IgD-negative memory B cell (primary cell): ENCODE measurements around the gene AOPEP. TPM values are rescaled to one million over a fixed set of nuclear protein-coding genes. Genes with fewer than 3 reads are reported as not detected.

Experiments used
- H3K27ac Mint-ChIP-seq, 3 donors: one replicate each; pipeline ENCODE4 v1.8.0; 2020 to 2022; ENCODE audit warnings: mild to moderate bottlenecking in 3 of 3, mixed read lengths in 3 of 3, moderate library complexity in 1 of 3
- H3K27me3 Mint-ChIP-seq: one replicate; pipeline ENCODE4 v1.8.0; 2021; ENCODE audit warnings: mixed read lengths
- H3K36me3 Mint-ChIP-seq: one replicate; pipeline ENCODE4 v1.8.0; 2020; ENCODE audit warnings: mild to moderate bottlenecking, mixed read lengths
- H3K4me1 Mint-ChIP-seq, 3 donors: one replicate each; pipeline ENCODE4 v1.8.0; 2020 to 2022; ENCODE audit warnings: mixed read lengths in 3 of 3, mild to moderate bottlenecking in 1 of 3
- H3K4me3 Mint-ChIP-seq, 4 donors: one replicate each; pipeline ENCODE4 v1.8.0; 2020 to 2022; ENCODE audit warnings: mild to moderate bottlenecking in 4 of 4, mixed read lengths in 4 of 4, moderate library complexity in 3 of 4
- H3K9me3 Mint-ChIP-seq, 3 donors: one replicate each; pipeline ENCODE4 v1.8.0; 2020 to 2021; ENCODE audit warnings: mixed read lengths in 3 of 3, mild to moderate bottlenecking in 1 of 3
- polyA plus RNA-seq: library from polyadenylated mRNA; unstranded; fragments of 300-500 nt; fragmentation: Illumina TruSeq; gene quantifications from one replicate; pipeline ENCODE4 v1.2.3, GENCODE V29; 2021

AOPEP gene
- polyA plus RNA-seq, 1 donor from 2014 or later = 4.5 TPM

DNA sequence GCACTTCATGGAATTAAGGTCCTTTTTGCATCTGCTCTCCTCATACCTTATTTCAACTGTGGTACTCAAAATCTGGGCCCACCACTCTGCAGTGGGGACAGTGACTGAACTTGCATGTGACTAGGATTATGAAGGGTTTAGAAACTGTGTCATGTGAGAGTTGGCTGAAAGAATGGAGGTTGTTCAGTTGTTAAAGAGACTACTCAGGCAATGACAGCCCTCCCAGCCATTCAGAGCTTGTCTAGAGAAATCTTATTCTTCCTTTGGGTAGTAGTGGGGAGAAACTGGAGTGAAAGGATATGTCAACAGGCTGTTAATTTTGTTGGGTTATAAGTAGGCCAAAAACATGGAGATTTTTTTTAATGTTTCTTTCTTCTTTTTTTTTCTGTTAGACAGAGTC lies 10.3 kb downstream of the AOPEP start:
- H3K27me3 Mint-ChIP-seq = no peaks in the 10 kb centered on the region
- H3K9me3 Mint-ChIP-seq = no peaks in the 10 kb centered on the region
- H3K27ac Mint-ChIP-seq = no peak overlapping the region
- H3K4me1 Mint-ChIP-seq = peaks cover 0 to 2% (median 0%) of the 10 kb centered on the region in 3 donors
- no peak overlapping the region for H3K4me3 Mint-ChIP-seq
- H3K36me3 Mint-ChIP-seq = peaks cover 6% of the 10 kb centered on the region

DNA sequence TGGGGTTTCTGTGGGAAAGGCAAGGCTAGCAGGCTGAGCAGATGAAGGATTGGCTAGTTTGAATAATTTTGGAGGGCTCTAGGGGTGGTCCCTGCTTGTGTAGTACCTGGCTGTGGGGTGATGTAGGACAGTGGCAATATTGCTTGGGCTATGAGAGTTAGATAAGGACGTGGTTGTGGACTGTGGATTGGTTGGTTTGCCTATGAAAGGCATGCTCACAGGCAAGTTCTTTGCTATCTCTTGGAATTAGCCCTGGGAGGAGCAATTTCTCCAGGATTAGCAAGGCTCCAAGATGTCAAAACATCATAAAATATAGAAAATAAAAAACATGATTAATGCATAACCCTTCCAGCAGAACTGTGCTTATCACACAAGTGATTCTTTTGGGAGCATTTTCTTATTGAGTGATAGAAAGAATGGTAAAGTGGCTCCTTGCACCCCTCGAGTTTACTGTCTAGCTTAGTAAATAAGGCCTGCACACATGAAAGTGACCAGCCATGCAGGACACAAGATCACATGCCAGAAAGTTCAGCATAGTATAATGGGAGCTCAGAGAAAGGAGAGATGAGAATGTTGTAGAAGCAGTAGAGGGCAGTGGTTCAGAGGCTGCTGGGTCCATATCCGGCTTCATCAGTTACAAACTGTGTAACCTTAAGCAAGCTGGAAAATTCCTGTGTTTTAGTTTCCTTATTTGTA lies 13.8 kb downstream of the AOPEP start:
- H3K4me3 Mint-ChIP-seq = no peak overlapping the region
- no peaks in the 10 kb centered on the region for H3K9me3 Mint-ChIP-seq
- H3K27ac Mint-ChIP-seq = no peak overlapping the region
- H3K36me3 Mint-ChIP-seq = peaks cover 10% of the 10 kb centered on the region
- no peaks in the 10 kb centered on the region for H3K27me3 Mint-ChIP-seq
- H3K4me1 Mint-ChIP-seq = peaks cover 0 to 2% (median 0%) of the 10 kb centered on the region in 3 donors

DNA sequence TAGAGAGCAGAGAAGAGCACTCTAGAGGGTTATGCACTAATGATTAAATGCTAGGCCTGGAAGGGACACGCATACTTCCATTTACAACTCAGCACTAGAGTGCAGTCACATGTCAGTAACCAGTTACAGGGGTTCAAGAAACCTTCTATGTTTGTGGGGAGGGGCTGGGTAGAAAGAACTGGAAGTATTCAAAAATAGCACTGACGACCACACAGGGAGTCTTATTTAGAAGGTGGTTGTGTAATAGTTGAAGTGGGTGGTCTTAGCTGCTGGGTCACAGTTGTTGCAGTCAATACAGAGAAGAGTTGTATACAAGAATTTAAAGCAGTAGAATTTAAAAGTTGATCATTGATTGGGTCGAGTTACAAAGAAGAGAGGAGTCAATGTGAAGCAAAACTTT lies 15.4 kb downstream of the AOPEP start:
- peaks cover 0 to 3% (median 2%) of the 10 kb centered on the region in 3 donors for H3K9me3 Mint-ChIP-seq
- peaks cover 13% of the 10 kb centered on the region for H3K36me3 Mint-ChIP-seq
- H3K4me3 Mint-ChIP-seq = no peak overlapping the region
- H3K27me3 Mint-ChIP-seq = no peaks in the 10 kb centered on the region
- H3K27ac Mint-ChIP-seq = no peak overlapping the region
- peaks cover 5 to 10% (median 6%) of the 10 kb centered on the region in 3 donors for H3K4me1 Mint-ChIP-seq

- Mint-ChIP-seq H3K4me1 (peaks cover 5 to 10% (median 6%) of the 10 kb centered on the region in 3 donors), H3K9me3 (peaks cover 2 to 7% (median 2%) of the 10 kb centered on the region in 3 donors), H3K36me3 (peaks cover 9% of the 10 kb centered on the region), H3K4me3 (peak overlapping the region in 1 of 4 donors; percentile 61), H3K27ac (peak overlapping the region in 1 of 3 donors; percentile 36), H3K27me3 (no peaks in the 10 kb centered on the region)
Observed at GRCh38 chr9:94743035-94743954, 16.8 kb downstream of the AOPEP start.

- H3K36me3 Mint-ChIP-seq = peaks cover 15% of the 10 kb centered on the region
Observed at GRCh38 chr9:94745806-94746540, 19.5 kb downstream of the AOPEP start.

DNA sequence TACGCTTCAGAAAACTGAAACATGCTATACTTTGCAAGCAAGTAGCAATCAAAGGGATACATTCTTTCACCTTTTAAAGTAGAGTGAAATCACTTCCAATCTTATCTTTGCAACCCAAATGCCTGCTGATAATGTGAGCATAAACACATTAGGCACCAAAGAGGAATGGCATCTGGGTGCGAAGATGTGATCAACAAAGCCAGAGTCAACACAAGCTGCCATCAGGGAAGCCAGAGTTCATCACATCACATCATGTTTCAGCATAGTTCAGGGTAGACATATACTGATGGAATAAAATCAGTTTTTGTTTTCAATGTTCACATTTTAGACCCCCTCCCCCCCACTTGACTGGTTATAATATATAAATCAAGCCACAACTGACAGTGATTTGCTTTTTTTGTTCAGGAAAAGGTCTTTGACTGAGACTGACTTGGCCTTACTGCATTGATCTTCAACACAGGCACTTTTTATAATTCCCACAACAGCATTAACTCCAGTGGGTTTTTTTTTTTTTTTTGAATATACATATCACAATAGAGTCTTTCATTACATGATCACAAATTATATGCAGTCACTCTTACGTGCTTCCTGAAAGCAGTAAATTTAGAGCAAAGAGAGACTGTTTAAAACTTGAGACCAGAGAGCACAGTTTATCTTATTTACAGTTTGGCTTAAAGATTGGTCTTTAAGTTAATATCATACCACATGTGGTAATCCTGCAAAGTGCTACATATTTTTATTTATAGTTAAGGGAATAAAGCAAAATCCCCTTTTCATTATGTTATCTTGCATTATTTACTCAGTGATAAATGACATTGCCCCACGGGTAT lies 20.3 kb downstream of the AOPEP start:
- no peaks in the 10 kb centered on the region for H3K27me3 Mint-ChIP-seq
- H3K36me3 Mint-ChIP-seq = peaks cover 15% of the 10 kb centered on the region
- H3K4me3 Mint-ChIP-seq = no peak overlapping the region
- H3K9me3 Mint-ChIP-seq = peaks cover 4 to 18% (median 9%) of the 10 kb centered on the region in 3 donors
- peaks cover 5 to 8% (median 6%) of the 10 kb centered on the region in 3 donors for H3K4me1 Mint-ChIP-seq
- H3K27ac Mint-ChIP-seq = no peak overlapping the region

More at GRCh38 chr9:94745806-94746540, 19.5 kb downstream of the AOPEP start:
- no peaks in the 10 kb centered on the region for H3K27me3 Mint-ChIP-seq
- H3K9me3 Mint-ChIP-seq = peaks cover 4 to 18% (median 7%) of the 10 kb centered on the region in 3 donors
- H3K27ac Mint-ChIP-seq = no peak overlapping the region
- peak overlapping the region in 1 of 4 donors; percentile 19 for H3K4me3 Mint-ChIP-seq
- H3K4me1 Mint-ChIP-seq = peaks cover 5 to 8% (median 6%) of the 10 kb centered on the region in 3 donors

DNA sequence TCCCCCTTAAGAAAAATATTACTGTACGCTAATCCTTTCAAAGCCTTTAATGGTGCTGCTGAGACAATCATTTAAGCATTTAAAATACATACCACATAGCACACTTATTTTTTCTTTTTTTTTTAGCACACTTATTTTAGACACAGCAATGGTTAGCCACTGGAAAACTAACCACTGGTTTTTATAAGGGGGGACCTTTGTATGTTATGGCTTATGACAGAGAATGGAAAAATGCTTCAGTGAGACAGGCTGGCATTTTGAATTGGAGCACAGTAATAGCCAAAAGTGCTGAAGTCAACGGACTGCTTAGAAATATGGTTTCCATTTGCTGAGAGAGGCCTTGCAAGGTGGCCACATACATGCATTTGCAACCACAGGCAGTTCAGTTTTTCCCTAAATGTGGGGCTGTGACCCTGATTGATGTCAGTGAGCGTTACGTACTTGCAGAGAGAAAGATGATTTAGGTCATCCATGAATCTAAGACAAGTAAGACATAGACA lies 28.5 kb downstream of the AOPEP start:
- Mint-ChIP-seq H3K27me3 (no peaks in the 10 kb centered on the region), H3K27ac (peak overlapping the region in 1 of 3 donors; percentile 39), H3K9me3 (peaks cover 1 to 2% (median 2%) of the 10 kb centered on the region in 3 donors), H3K36me3 (peaks cover 4% of the 10 kb centered on the region), H3K4me3 (no peak overlapping the region), H3K4me1 (peaks cover 0 to 4% (median 2%) of the 10 kb centered on the region in 3 donors)

- Mint-ChIP-seq H3K27me3 (no peaks in the 10 kb centered on the region), H3K27ac (no peak overlapping the region), H3K4me3 (no peak overlapping the region), H3K9me3 (peaks cover 0 to 2% (median 0%) of the 10 kb centered on the region in 3 donors), H3K4me1 (peaks cover 1 to 9% (median 4%) of the 10 kb centered on the region in 3 donors), H3K36me3 (peaks cover 4% of the 10 kb centered on the region)
Observed at GRCh38 chr9:94757158-94757557, 30.7 kb downstream of the AOPEP start.

DNA sequence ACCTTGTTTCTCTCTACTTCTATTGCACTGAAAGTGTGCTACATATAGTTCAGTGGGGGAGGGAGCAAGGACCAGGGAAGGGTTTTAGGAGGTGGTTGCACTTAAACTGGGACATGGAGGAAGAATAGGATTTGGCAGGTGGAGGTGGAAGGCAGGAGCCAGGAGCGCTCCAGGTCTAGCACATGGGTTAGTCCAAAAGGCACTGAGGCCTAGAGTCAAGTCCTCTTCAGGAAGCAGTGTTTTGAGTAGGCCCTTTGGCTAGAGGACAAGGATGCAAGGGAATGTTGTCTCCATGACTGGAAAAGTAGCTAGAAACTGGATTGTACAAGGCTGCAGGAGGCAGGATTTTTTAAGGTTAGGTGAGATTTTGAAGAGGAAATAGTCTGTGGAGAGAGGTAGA lies 31.5 kb downstream of the AOPEP start:
- peaks cover 0 to 2% (median 0%) of the 10 kb centered on the region in 3 donors for H3K9me3 Mint-ChIP-seq
- no peak overlapping the region for H3K4me3 Mint-ChIP-seq
- H3K27ac Mint-ChIP-seq = no peak overlapping the region
- H3K27me3 Mint-ChIP-seq = no peaks in the 10 kb centered on the region
- H3K36me3 Mint-ChIP-seq = peaks cover 4% of the 10 kb centered on the region
- H3K4me1 Mint-ChIP-seq = peaks cover 1 to 9% (median 4%) of the 10 kb centered on the region in 3 donors

DNA sequence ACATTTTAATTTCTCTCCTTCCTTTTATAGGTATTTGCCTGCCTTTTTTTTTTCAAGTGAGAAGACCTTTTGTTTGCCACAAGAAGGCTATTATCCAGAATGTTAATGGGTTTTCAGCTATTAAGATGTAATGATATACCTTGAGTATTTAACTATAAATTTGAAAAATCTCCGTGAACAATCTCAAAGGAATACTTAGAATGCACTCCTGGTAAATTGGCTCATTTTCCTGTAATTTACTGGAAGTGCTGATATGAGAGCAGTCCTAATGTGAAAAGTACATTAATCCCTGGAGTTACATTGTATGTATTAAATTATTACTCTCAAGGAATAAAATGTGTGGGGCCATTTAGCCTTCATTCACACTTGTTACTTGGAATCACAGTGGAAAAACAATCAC lies 32.4 kb downstream of the AOPEP start:
- Mint-ChIP-seq H3K27me3 (no peaks in the 10 kb centered on the region), H3K27ac (no peak overlapping the region), H3K9me3 (peaks cover 0 to 2% (median 0%) of the 10 kb centered on the region in 3 donors), H3K4me3 (no peak overlapping the region), H3K4me1 (peaks cover 1 to 9% (median 4%) of the 10 kb centered on the region in 3 donors), H3K36me3 (peaks cover 4% of the 10 kb centered on the region)

GRCh38 chr9:94760010-94760409 lies 33.5 kb downstream of the AOPEP start:
- H3K4me3 Mint-ChIP-seq = no peak overlapping the region
- peaks cover 4% of the 10 kb centered on the region for H3K36me3 Mint-ChIP-seq
- peaks cover 0 to 2% (median 0%) of the 10 kb centered on the region in 3 donors for H3K9me3 Mint-ChIP-seq
- no peaks in the 10 kb centered on the region for H3K27me3 Mint-ChIP-seq
- H3K27ac Mint-ChIP-seq = no peak overlapping the region
- H3K4me1 Mint-ChIP-seq = peaks cover 1 to 11% (median 4%) of the 10 kb centered on the region in 3 donors

GRCh38 chr9:94760660-94761059 lies 34.2 kb downstream of the AOPEP start:
- peaks cover 4% of the 10 kb centered on the region for H3K36me3 Mint-ChIP-seq
- no peak overlapping the region for H3K4me3 Mint-ChIP-seq
- no peaks in the 10 kb centered on the region for H3K9me3 Mint-ChIP-seq
- H3K27ac Mint-ChIP-seq = peak overlapping the region in 1 of 3 donors; percentile 86
- H3K27me3 Mint-ChIP-seq = no peaks in the 10 kb centered on the region
- peaks cover 1 to 9% (median 4%) of the 10 kb centered on the region in 3 donors for H3K4me1 Mint-ChIP-seq

- Mint-ChIP-seq H3K27me3 (no peaks in the 10 kb centered on the region), H3K9me3 (no peaks in the 10 kb centered on the region), H3K4me3 (peak overlapping the region in 1 of 4 donors; percentile 18), H3K4me1 (peaks cover 1 to 9% (median 4%) of the 10 kb centered on the region in 3 donors), H3K27ac (no peak overlapping the region), H3K36me3 (peaks cover 4% of the 10 kb centered on the region)
Observed at GRCh38 chr9:94761481-94761880, 35.0 kb downstream of the AOPEP start.
